Tibial artery (tissue), 4 donors: ENCODE measurements around the gene GPC6.

Experiments used
- DNase-seq, 2 donors: peaks; one replicate each; pipeline ENCODE4 v3.0.0-alpha.2; 2019
- H3K27ac ChIP-seq, 2 donors: fragments of 200-600 bp; sonication (generic) in 1 of 2; 1 replicate in 1 of 2; 2 replicates in 1 of 2; pipeline ENCODE4 v1.5.1; 2018 to 2019; ENCODE audit warnings: mild to moderate bottlenecking in 1 of 2
- H3K27me3 ChIP-seq, 2 donors: fragments of 200-600 bp; sonication (generic) in 1 of 2; one replicate each; pipeline versions ENCODE4 v1.5.1 to v1.6.0; 2016 to 2019
- H3K36me3 ChIP-seq, 3 donors: fragments of 200-600 bp; sonication (generic) in 2 of 3; one replicate each; pipeline ENCODE4 v1.5.1; 2016 to 2019; ENCODE audit warnings: mild to moderate bottlenecking in 2 of 3
- H3K4me1 ChIP-seq, 4 donors: fragments of 200-600 bp; sonication (generic) in 2 of 4; 1 replicate in 3 of 4; 2 replicates in 1 of 4; pipeline ENCODE4 v1.5.1; 2016 to 2019
- H3K4me3 ChIP-seq, 2 donors: fragments of 200-600 bp; sonication (generic) in 1 of 2; 1 replicate in 1 of 2; 2 replicates in 1 of 2; pipeline ENCODE4 v1.5.1; 2018 to 2019; ENCODE audit warnings: mild to moderate bottlenecking in 2 of 2
- H3K9me3 ChIP-seq, 3 donors: fragments of 200-600 bp; sonication (generic) in 1 of 3; one replicate each; pipeline ENCODE4 v1.5.1; 2016 to 2019
- intact Hi-C: fragments of 100-400 bp; cut with DNase I; formaldehyde crosslinking; loops from one replicate; pipeline ENCODE4 v1.15.0; 2023; ENCODE audit warnings: low total_unique reads
- TF ChIP-seq, protein P1 (sequence below), 2 experiments: fragments of 200-600 bp in 1 of 2; fragments of 450-650 bp in 1 of 2; IDR thresholded peaks; one replicate each; pipeline ENCODE4 v1.5.1; 2017 to 2019; ENCODE audit warnings: antibody characterized with exemption in 2 of 2, mild to moderate bottlenecking in 1 of 2, moderate library complexity in 1 of 2

Gene GPC6

DNA sequence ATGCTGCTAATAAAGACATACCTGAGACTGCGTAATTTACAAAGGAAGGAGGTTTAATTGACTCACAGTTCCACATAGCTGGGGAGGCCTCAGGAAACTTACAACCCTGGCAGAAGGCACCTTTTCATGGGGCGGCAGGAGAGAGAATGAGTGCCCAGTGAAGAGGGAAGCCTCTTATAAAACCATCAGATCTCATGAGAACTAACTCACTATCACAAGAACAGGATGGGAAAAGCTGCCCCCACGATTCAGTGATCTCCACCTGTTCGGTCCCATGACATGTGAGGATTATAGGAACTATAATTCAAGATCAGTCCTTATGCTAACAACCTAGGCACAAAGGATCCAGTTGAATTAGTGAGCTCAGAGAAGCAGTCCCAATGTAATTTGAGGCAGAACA lies 59.4 kb downstream of the GPC6 start:
- intact Hi-C loops = no loop called here
- TF ChIP-seq, protein P1, sequence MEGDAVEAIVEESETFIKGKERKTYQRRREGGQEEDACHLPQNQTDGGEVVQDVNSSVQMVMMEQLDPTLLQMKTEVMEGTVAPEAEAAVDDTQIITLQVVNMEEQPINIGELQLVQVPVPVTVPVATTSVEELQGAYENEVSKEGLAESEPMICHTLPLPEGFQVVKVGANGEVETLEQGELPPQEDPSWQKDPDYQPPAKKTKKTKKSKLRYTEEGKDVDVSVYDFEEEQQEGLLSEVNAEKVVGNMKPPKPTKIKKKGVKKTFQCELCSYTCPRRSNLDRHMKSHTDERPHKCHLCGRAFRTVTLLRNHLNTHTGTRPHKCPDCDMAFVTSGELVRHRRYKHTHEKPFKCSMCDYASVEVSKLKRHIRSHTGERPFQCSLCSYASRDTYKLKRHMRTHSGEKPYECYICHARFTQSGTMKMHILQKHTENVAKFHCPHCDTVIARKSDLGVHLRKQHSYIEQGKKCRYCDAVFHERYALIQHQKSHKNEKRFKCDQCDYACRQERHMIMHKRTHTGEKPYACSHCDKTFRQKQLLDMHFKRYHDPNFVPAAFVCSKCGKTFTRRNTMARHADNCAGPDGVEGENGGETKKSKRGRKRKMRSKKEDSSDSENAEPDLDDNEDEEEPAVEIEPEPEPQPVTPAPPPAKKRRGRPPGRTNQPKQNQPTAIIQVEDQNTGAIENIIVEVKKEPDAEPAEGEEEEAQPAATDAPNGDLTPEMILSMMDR (IDR thresholded peaks at IDR 0.05) = no peak
- H3K36me3 ChIP-seq = no peaks in the 10 kb centered on the region

DNA sequence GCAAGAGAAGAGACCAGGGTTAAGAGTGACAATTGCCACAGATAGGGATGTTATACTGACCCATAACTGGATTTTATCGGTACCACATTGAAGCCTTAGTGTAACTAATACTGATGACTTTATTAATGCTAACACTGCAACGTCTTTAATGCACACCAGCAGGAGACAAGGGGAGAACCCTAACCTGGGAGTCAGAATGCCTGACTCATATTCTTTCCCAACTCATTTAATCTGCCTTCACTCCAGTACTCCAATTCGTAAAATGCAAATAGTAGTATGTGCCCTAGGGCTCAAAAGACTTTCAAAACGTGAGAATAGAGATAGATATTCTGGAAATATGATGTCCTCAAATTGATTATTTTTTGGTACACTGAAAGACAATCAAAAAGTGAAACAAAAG lies 62.4 kb downstream of the GPC6 start:
- intact Hi-C loops = no loop called here
- Histone ChIP-seq H3K4me1 (no peaks in the 10 kb centered on the region), H3K27ac (no peak overlapping the region), H3K36me3 (no peaks in the 10 kb centered on the region), H3K4me3 (no peak overlapping the region), H3K9me3 (no peaks in the 10 kb centered on the region), H3K27me3 (no peaks in the 10 kb centered on the region)
- no peak for DNase-seq
- TF ChIP-seq, protein P1 (IDR thresholded peaks at IDR 0.05) = no peak

More for the DNA sequence above, 59.4 kb downstream of the GPC6 start:
- no peak overlapping the region for H3K4me3 ChIP-seq
- no peak for DNase-seq
- no peaks in the 10 kb centered on the region for H3K4me1 ChIP-seq
- no peaks in the 10 kb centered on the region for H3K27me3 ChIP-seq
- H3K9me3 ChIP-seq = no peaks in the 10 kb centered on the region
- H3K27ac ChIP-seq = no peak overlapping the region

DNA sequence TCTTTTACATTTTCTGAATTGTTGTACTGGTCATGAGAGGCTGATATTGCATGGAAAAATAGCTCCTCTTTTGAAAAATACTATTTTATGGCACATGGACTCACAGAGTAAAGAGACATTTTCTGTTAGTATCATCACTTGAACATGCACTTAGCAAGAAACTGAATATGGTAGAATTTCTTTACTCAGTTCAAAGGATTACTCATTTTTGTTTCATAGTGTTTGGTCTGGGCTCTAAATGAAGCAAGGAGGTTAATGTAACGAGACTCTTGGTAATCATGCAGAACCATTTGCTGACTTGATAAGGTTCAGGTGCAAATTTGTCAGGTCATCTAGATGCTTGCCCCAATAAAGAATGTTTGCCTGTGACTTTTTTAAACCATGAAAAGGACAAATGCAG lies 63.2 kb downstream of the GPC6 start:
- TF ChIP-seq, protein P1 (IDR thresholded peaks at IDR 0.05) = no peak
- no peaks in the 10 kb centered on the region for H3K27me3 ChIP-seq
- H3K4me3 ChIP-seq = no peak overlapping the region
- H3K4me1 ChIP-seq = no peaks in the 10 kb centered on the region
- no peak for DNase-seq
- intact Hi-C loops = no loop called here
- H3K9me3 ChIP-seq = no peaks in the 10 kb centered on the region
- no peaks in the 10 kb centered on the region for H3K36me3 ChIP-seq
- no peak overlapping the region for H3K27ac ChIP-seq

DNA sequence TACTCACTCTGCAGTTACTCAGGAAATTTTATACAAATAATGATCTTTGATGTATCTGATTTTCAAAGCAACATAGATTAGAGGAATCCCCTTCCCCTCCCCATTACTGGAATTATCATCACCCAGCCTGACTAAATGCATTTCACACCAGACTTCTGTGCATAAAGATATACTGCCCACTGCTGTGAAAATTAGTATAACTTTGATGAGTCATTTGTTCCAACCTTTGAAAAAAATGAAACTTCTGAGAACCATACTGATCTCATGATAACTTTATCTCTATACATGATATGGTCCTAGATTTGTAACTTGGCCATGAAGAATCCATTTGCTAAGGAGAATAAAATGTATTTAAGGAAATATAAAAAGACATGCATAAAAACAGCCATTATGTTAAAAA lies 63.9 kb downstream of the GPC6 start:
- H3K27me3 ChIP-seq = no peaks in the 10 kb centered on the region
- no peaks in the 10 kb centered on the region for H3K36me3 ChIP-seq
- no peaks in the 10 kb centered on the region for H3K9me3 ChIP-seq
- TF ChIP-seq, protein P1 (IDR thresholded peaks at IDR 0.05) = no peak
- DNase-seq = no peak
- no peak overlapping the region for H3K4me3 ChIP-seq
- intact Hi-C loops = no loop called here
- H3K27ac ChIP-seq = no peak overlapping the region
- no peaks in the 10 kb centered on the region for H3K4me1 ChIP-seq

DNA sequence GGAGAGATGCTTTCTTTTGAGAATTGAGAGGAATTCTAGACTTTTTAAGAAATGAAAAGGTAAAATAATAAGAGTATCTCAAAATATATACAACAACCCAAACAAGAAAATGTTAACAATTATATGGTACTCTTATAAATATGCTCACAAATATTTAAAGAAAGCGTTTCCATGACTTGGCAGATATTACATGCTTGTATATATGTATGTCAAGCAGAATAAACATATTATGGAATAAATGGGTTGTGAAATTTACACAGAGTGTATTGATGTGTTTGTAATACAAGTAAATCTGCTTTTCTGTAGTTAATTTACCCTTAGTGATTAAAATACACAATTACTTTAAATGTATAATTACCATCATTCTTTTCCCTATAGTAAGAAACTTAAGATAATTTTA lies 65.8 kb downstream of the GPC6 start:
- Histone ChIP-seq H3K27ac (no peak overlapping the region), H3K27me3 (no peaks in the 10 kb centered on the region), H3K4me3 (no peak overlapping the region), H3K4me1 (no peaks in the 10 kb centered on the region), H3K9me3 (no peaks in the 10 kb centered on the region), H3K36me3 (no peaks in the 10 kb centered on the region)
- no peak for DNase-seq
- TF ChIP-seq, protein P1 (IDR thresholded peaks at IDR 0.05) = no peak
- intact Hi-C loops = no loop called here

DNA sequence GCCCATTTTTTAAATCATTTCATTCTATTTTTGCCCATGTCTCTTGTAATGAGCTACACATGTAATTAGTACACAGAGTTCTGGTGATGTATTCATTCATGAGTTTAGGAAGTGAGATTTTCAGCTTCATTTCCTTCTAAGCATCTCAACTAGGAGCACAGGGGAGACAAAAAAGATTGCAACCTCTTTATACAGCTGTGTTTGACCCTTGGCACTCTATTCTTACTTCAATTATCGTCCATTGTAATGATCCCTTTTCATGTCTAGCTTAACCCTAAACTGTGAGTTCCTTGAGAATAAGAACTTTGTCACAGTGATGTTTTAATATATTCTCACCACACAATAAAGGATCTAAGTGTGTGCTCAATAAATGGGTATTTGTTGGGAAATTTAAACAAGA lies 67.1 kb downstream of the GPC6 start:
- DNase-seq = no peak
- Histone ChIP-seq H3K27me3 (no peaks in the 10 kb centered on the region), H3K27ac (no peak overlapping the region), H3K36me3 (no peaks in the 10 kb centered on the region), H3K4me3 (no peak overlapping the region), H3K4me1 (no peaks in the 10 kb centered on the region), H3K9me3 (no peaks in the 10 kb centered on the region)
- TF ChIP-seq, protein P1 (IDR thresholded peaks at IDR 0.05) = no peak
- intact Hi-C loops = no loop called here
